PFSK-1 (cell line): ENCODE results near the gene HTRA2.

Source experiments
- POLR2AphosphoS5 ChIP-seq: IDR thresholded peaks from 2 replicates; pipeline ENCODE4 v1.6.1; 2012; ENCODE audit warnings: low read depth, mild to moderate bottlenecking, control low read depth, low read length, moderate library complexity
- SIN3A ChIP-seq: IDR thresholded peaks from 2 replicates; pipeline ENCODE4 v1.6.1; 2012; ENCODE audit warnings: mild to moderate bottlenecking, low read length, moderate library complexity, borderline replicate concordance; ENCODE audit not compliant: insufficient read depth
- TAF1 ChIP-seq: IDR thresholded peaks from 2 replicates; pipeline ENCODE4 v1.6.1; 2012; ENCODE audit warnings: low read length, control low read depth, borderline replicate concordance; ENCODE audit not compliant: insufficient read depth
- TF ChIP-seq, protein P1 (sequence below), 2 experiments: IDR thresholded peaks; 2 replicates each; pipeline versions ENCODE4 v1.6.1 to v1.8.0; 2011 to 2012; ENCODE audit warnings: low read depth in 2 of 2, low read length in 2 of 2, control low read depth in 1 of 2, inconsistent platforms in 1 of 2, mild to moderate bottlenecking in 1 of 2, moderate library complexity in 1 of 2; ENCODE audit not compliant: insufficient read depth in 1 of 2

DNA sequence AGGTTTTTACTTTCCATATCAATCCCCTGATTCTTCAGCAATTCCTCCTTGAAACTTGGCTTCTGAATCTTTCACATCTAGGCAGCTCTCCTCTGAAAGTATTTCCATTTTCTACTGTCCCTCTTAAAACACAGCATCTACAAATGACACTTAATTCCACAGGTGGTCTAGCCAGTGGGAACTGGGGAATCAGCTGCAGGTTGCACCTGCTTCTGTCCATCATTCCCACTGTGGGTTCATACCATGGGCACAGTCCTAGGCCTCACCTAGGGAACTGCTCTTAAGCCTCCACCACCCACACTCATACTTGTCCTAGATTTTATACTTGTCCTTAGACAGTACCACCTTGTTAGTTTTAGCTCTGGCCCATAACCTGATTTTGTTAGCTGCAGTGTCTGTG lies 21.8 kb downstream of the HTRA2 start:
- TF ChIP-seq SIN3A: no peak
- no peak for TF ChIP-seq POLR2AphosphoS5
- TF ChIP-seq TAF1: no peak
- TF ChIP-seq, protein P1, sequence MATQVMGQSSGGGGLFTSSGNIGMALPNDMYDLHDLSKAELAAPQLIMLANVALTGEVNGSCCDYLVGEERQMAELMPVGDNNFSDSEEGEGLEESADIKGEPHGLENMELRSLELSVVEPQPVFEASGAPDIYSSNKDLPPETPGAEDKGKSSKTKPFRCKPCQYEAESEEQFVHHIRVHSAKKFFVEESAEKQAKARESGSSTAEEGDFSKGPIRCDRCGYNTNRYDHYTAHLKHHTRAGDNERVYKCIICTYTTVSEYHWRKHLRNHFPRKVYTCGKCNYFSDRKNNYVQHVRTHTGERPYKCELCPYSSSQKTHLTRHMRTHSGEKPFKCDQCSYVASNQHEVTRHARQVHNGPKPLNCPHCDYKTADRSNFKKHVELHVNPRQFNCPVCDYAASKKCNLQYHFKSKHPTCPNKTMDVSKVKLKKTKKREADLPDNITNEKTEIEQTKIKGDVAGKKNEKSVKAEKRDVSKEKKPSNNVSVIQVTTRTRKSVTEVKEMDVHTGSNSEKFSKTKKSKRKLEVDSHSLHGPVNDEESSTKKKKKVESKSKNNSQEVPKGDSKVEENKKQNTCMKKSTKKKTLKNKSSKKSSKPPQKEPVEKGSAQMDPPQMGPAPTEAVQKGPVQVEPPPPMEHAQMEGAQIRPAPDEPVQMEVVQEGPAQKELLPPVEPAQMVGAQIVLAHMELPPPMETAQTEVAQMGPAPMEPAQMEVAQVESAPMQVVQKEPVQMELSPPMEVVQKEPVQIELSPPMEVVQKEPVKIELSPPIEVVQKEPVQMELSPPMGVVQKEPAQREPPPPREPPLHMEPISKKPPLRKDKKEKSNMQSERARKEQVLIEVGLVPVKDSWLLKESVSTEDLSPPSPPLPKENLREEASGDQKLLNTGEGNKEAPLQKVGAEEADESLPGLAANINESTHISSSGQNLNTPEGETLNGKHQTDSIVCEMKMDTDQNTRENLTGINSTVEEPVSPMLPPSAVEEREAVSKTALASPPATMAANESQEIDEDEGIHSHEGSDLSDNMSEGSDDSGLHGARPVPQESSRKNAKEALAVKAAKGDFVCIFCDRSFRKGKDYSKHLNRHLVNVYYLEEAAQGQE (IDR thresholded peaks at IDR 0.05; ENCODE audit: insufficient read depth in 1 of 2, low read depth in 2 of 2, low read length in 2 of 2): no peak
